ENCODE data around the gene PIH1D1.

Gene PIH1D1

GRCh38 chr19:49415102-49415809, 36.4 kb downstream of the PIH1D1 start:
- DNase-seq = no peak

- DNase-seq = no peak
Observed at GRCh38 chr19:49414256-49414655, 37.4 kb downstream of the PIH1D1 start.

- peak; percentile 97 for DNase-seq
Observed at GRCh38 chr19:49413348-49413747, 38.3 kb downstream of the PIH1D1 start.

GRCh38 chr19:49411681-49412326, 39.8 kb downstream of the PIH1D1 start:
- no peak for DNase-seq

GRCh38 chr19:49409441-49410029, 42.1 kb downstream of the PIH1D1 start:
- peak; percentile 60 for DNase-seq

GRCh38 chr19:49408816-49409440, 42.7 kb downstream of the PIH1D1 start:
- no peak for DNase-seq

GRCh38 chr19:49407482-49408015, 44.1 kb downstream of the PIH1D1 start:
- DNase-seq = no peak

GRCh38 chr19:49407079-49407478, 44.5 kb downstream of the PIH1D1 start:
- no peak for DNase-seq

GRCh38 chr19:49403404-49404187, 48.0 kb downstream of the PIH1D1 start:
- DNase-seq = peak; percentile 99

- no peak for DNase-seq
Observed at GRCh38 chr19:49400029-49400428, 51.6 kb downstream of the PIH1D1 start.

- no peak for DNase-seq
Observed at GRCh38 chr19:49398931-49399330, 52.7 kb downstream of the PIH1D1 start.

- peak; percentile 89 for DNase-seq
Observed at GRCh38 chr19:49398001-49398615, 53.5 kb downstream of the PIH1D1 start.

GRCh38 chr19:49396738-49397505, 54.7 kb downstream of the PIH1D1 start:
- DNase-seq = no peak
